Mesothelial cell of epicardium (in vitro differentiated cells): Measurements from ENCODE around the gene TSPAN4. TPM values are rescaled to one million over a fixed set of nuclear protein-coding genes. Genes with fewer than 3 reads are reported as not detected.

Source experiments
- DNase-seq, 2 experiments: peaks; one replicate each; pipeline ENCODE4 v3.0.0; 2021; ENCODE audit warnings: low spot score in 2 of 2; ENCODE audit not compliant: unreplicated experiment in 2 of 2
- H3K27ac Mint-ChIP-seq: 2 replicates; pipeline ENCODE4 v1.8.0; 2021; ENCODE audit warnings: mixed read lengths
- H3K27me3 Mint-ChIP-seq: 2 replicates; pipeline ENCODE4 v1.8.0; 2021; ENCODE audit warnings: low read depth, mixed read lengths
- H3K36me3 Mint-ChIP-seq: 2 replicates; pipeline ENCODE4 v1.8.0; 2021; ENCODE audit warnings: mixed read lengths
- H3K4me1 Mint-ChIP-seq: 2 replicates; pipeline ENCODE4 v1.8.0; 2021; ENCODE audit warnings: mixed read lengths
- H3K4me3 Mint-ChIP-seq: 2 replicates; pipeline ENCODE4 v1.8.0; 2021; ENCODE audit warnings: mild to moderate bottlenecking, moderate library complexity, mixed read lengths
- H3K9me3 Mint-ChIP-seq: 2 replicates; pipeline ENCODE4 v1.8.0; 2021; ENCODE audit warnings: mixed read lengths
- total RNA-seq: library from RNA; stranded (reverse); gene quantifications from 3 replicates; pipeline ENCODE4 v1.2.1, GENCODE V29; 2021
- TF ChIP-seq, protein P1 (sequence below): fragments of 200-600 bp; sonication (generic); IDR thresholded peaks from one replicate; pipeline ENCODE4 v1.5.0; 2021; ENCODE audit warnings: antibody characterized with exemption; ENCODE audit not compliant: unreplicated experiment

The TSPAN4 gene
- total RNA-seq, 1 donor from 2014 or later: 94.1 TPM

- H3K27ac Mint-ChIP-seq: no peak overlapping the region
- no peaks in the 10 kb centered on the region for H3K27me3 Mint-ChIP-seq
- no peak for DNase-seq
- H3K36me3 Mint-ChIP-seq: no peaks in the 10 kb centered on the region
- TF ChIP-seq, protein P1, sequence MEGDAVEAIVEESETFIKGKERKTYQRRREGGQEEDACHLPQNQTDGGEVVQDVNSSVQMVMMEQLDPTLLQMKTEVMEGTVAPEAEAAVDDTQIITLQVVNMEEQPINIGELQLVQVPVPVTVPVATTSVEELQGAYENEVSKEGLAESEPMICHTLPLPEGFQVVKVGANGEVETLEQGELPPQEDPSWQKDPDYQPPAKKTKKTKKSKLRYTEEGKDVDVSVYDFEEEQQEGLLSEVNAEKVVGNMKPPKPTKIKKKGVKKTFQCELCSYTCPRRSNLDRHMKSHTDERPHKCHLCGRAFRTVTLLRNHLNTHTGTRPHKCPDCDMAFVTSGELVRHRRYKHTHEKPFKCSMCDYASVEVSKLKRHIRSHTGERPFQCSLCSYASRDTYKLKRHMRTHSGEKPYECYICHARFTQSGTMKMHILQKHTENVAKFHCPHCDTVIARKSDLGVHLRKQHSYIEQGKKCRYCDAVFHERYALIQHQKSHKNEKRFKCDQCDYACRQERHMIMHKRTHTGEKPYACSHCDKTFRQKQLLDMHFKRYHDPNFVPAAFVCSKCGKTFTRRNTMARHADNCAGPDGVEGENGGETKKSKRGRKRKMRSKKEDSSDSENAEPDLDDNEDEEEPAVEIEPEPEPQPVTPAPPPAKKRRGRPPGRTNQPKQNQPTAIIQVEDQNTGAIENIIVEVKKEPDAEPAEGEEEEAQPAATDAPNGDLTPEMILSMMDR: no peak
- H3K4me1 Mint-ChIP-seq: peaks cover 22% of the 10 kb centered on the region
- H3K4me3 Mint-ChIP-seq: no peak overlapping the region
- no peaks in the 10 kb centered on the region for H3K9me3 Mint-ChIP-seq
Observed at GRCh38 chr11:839280-839623, 3.4 kb upstream of the TSPAN4 start.

DNA sequence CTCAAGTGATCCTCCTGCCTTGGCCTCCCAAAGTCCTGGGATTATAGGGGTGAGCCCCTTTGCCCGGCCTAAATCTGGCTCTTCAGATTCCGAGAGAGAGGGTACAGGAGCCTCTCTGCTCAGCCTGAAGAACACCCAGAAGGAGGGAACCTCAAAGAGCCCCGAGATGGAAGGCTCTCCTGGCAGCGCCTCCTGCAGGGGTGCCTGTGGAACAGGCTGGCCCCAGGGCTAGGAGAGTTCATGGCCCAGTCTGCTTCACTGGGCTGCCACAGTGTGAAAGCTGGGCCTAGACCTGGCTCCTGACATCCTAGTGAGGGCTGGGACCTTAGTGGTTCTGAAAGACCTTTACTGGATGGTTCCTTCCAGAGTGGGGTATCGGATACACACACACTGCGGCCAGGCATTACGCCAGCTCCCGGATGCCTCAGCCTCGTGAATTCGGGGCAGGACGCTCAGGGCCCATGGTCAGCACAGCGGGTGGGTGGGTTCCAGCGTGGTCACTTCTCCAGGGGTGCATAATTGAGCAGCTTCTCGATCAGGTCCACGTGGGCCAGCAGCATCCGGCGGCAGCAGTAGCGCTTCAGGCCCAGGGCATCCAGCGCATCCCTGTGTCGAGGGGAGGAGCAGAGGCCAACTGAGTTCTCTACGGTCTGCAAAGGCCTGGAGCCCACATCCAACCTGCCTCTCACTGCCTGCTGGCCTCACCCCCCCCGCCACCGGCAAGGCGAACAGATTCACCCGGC is 2.6 kb upstream of the TSPAN4 start:
- no peak overlapping the region for H3K27ac Mint-ChIP-seq
- H3K36me3 Mint-ChIP-seq: no peaks in the 10 kb centered on the region
- H3K27me3 Mint-ChIP-seq: no peaks in the 10 kb centered on the region
- TF ChIP-seq, protein P1: no peak
- peak overlapping the region; percentile 83 for H3K4me3 Mint-ChIP-seq
- peaks cover 27% of the 10 kb centered on the region for H3K4me1 Mint-ChIP-seq
- DNase-seq: no peak
- H3K9me3 Mint-ChIP-seq: no peaks in the 10 kb centered on the region

- no peaks in the 10 kb centered on the region for H3K36me3 Mint-ChIP-seq
- no peak for DNase-seq
- TF ChIP-seq, protein P1: no peak
- no peaks in the 10 kb centered on the region for H3K27me3 Mint-ChIP-seq
- no peaks in the 10 kb centered on the region for H3K9me3 Mint-ChIP-seq
- H3K27ac Mint-ChIP-seq: peak overlapping the region; percentile 90
- peak overlapping the region; percentile 83 for H3K4me3 Mint-ChIP-seq
- peaks cover 40% of the 10 kb centered on the region for H3K4me1 Mint-ChIP-seq
Observed at GRCh38 chr11:841981-842369, 677 bp upstream of the TSPAN4 start.

DNA sequence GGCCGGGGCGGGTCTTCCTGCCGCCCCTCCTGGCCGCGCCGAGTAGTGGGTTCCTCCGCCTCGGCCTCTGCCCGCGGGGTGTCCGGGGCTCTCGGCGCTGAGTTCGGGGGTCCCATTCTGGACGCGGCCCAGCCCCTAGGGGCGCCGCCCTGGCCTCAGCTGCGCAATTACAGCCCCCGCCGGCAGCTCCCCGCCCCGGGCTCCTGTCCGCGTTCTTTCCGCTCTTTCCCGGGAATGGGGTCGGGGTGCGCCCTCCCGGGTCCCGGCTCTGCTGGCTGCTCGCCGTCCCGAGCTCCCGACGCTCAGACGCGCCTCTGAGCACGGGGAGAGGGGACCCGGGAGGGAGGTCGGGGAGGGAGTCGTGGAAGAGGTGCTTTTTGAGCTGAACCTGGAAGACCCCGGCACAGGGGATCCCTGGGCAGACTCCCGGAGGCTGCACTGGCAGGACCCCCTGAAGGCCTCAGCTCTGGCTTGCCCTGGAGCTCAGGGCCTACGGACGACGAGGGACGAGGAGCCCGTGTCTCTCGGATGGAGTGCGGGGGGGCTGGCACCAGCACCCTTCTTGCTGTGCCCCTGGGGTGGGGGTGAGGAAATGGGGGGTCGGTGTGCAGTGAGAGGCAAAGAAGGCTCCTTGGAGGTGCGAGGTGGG is 558 bp downstream of the TSPAN4 start:
- H3K4me3 Mint-ChIP-seq: peak overlapping the region; percentile 75
- TF ChIP-seq, protein P1: no peak
- H3K36me3 Mint-ChIP-seq: no peaks in the 10 kb centered on the region
- no peak for DNase-seq
- H3K4me1 Mint-ChIP-seq: peaks cover 40% of the 10 kb centered on the region
- H3K9me3 Mint-ChIP-seq: no peaks in the 10 kb centered on the region
- H3K27ac Mint-ChIP-seq: peak overlapping the region; percentile 87
- no peaks in the 10 kb centered on the region for H3K27me3 Mint-ChIP-seq

DNA sequence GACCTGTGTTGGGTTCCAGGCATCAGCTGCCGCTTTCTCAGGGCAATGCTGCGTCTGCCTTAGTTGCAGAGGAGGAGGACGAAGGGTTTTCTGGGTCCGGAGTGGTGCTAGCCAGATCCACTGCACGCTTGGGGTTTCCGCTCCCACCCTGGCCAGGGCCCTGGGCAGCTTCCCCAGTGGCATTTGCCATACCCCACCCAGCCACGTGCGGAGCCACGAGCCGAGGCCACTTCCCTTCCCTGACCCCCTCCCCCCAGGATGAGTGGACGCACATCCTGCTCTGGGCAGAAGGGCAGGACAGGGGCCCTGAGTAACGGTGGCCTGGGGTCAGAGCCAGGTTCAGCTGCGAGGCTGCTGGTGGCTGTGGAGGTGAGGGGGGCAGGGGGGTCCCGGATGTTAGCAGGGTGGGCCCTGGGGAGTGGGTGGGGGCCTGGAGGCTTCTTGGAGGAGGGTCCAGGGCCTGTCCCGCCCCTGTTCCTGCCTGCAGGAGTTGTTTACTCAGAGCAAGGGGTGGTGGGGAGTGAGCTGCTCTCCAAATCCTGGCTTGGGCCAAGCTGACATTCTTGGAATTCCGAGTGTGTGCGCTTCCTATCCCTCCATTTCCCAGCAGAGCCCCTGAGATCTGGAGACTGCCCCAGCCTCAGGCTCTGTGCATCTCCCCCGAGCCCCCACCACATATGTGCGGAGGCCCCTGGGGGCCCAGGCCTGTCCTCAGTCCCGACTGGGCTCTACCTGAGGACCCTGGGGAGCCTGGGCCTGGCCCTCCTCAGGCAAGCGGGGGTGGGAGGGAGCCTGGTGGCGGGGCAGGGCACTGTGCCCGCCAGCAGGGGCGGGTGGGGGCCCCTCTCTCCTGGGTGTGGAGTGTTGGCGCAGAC is 1.4 kb downstream of the TSPAN4 start:
- DNase-seq: peak in 1 of 2 experiments; percentile 74
- H3K4me3 Mint-ChIP-seq: peak overlapping the region; percentile 75
- H3K9me3 Mint-ChIP-seq: no peaks in the 10 kb centered on the region
- H3K36me3 Mint-ChIP-seq: no peaks in the 10 kb centered on the region
- TF ChIP-seq, protein P1: no peak
- H3K4me1 Mint-ChIP-seq: peaks cover 45% of the 10 kb centered on the region
- no peaks in the 10 kb centered on the region for H3K27me3 Mint-ChIP-seq
- H3K27ac Mint-ChIP-seq: peak overlapping the region; percentile 87
